B cell (primary cell): Measurements from ENCODE around the gene FAM3B. TPM values are rescaled to one million over a fixed set of nuclear protein-coding genes. Genes with fewer than 3 reads are reported as not detected.

Source experiments
- ATAC-seq: fragments of 200-7000 bp; cut with Tn5 transposase; one replicate; pipeline ENCODE4 v1.10.0; 2021; ENCODE audit warnings: low read depth, mild to moderate bottlenecking, moderate number of reproducible peaks, moderate library complexity
- CTCF ChIA-PET: fragments of 350-600 bp; sonication (Branson Sonifier 250); formaldehyde crosslinking; loops from one replicate; lab custom pipeline; 2021; ENCODE audit warnings: antibody characterized with exemption, inconsistent platforms; lab: Charles Lee
- POLR2A ChIA-PET: fragments of 350-600 bp; sonication (Branson Sonifier 250); formaldehyde crosslinking; loops from one replicate; lab custom pipeline; 2021; ENCODE audit warnings: antibody characterized with exemption; lab: Charles Lee
- DNase-seq: peaks from one replicate; pipeline ENCODE4 v3.0.0; 2013
- H2AFZ ChIP-seq: 2 replicates; pipeline ENCODE4 v1.6.1; 2012; ENCODE audit warnings: mild to moderate bottlenecking, low read depth, low read length; ENCODE audit not compliant: insufficient read depth, poor library complexity, severe bottlenecking
- H3K27ac ChIP-seq, 2 donors: 1 replicate in 1 of 2; 2 replicates in 1 of 2; pipeline ENCODE4 v1.5.1; 2012 to 2013; ENCODE audit warnings: low read length in 2 of 2, mild to moderate bottlenecking in 2 of 2, moderate library complexity in 1 of 2
- H3K27me3 ChIP-seq, 4 experiments: fragments of 200-600 bp in 1 of 4; sonication (generic) in 1 of 4; replicated peaks in 1 of 4; 1 replicate in 2 of 4; 2 replicates in 2 of 4; pipeline versions ENCODE4 v1.6.1 to v1.7.0; 2013 to 2016; ENCODE audit warnings: low read length in 3 of 4, mild to moderate bottlenecking in 2 of 4, mixed read lengths in 1 of 4, moderate library complexity in 1 of 4; ENCODE audit not compliant: insufficient read depth in 4 of 4, control insufficient read depth in 3 of 4; ENCODE audit errors: control extremely low read depth in 1 of 4
- H3K36me3 ChIP-seq, 2 experiments: replicated peaks in 1 of 2; 1 replicate in 1 of 2; 2 replicates in 1 of 2; pipeline versions ENCODE4 v1.6.1 to v1.7.1; 2013; ENCODE audit warnings: low read length in 1 of 2; ENCODE audit not compliant: insufficient read depth in 2 of 2, control insufficient read depth in 1 of 2; ENCODE audit errors: control extremely low read depth in 1 of 2, extremely low read depth in 1 of 2
- H3K4me1 ChIP-seq, 2 donors: fragments of 200-600 bp in 1 of 2; sonication (generic) in 1 of 2; 1 replicate in 1 of 2; 2 replicates in 1 of 2; pipeline versions ENCODE4 v1.5.1 to v1.6.1; 2013 to 2017; ENCODE audit warnings: low read length in 2 of 2; ENCODE audit not compliant: control insufficient read depth in 2 of 2, insufficient read depth in 2 of 2
- H3K4me2 ChIP-seq: replicated peaks from 2 replicates; pipeline ENCODE3; 2012; ENCODE audit warnings: mild to moderate bottlenecking, low read depth, low read length; ENCODE audit not compliant: poor library complexity, severe bottlenecking
- H3K4me3 ChIP-seq, 5 experiments: fragments of 200-600 bp in 1 of 5; sonication (generic) in 1 of 5; 1 replicate in 3 of 5; 2 replicates in 2 of 5; pipeline versions ENCODE4 v1.5.1 to v1.7.0; 2011 to 2016; ENCODE audit warnings: low read length in 4 of 5, mild to moderate bottlenecking in 4 of 5, low read depth in 2 of 5, control low read depth in 1 of 5, moderate library complexity in 1 of 5; ENCODE audit not compliant: insufficient read depth in 1 of 5; ENCODE audit errors: control extremely low read depth in 1 of 5, extremely low read depth in 1 of 5
- H3K79me2 ChIP-seq: fragments of 200-600 bp; sonication (generic); one replicate; pipeline ENCODE4 v1.6.0; 2016; ENCODE audit warnings: low read length; ENCODE audit not compliant: control insufficient read depth, insufficient read depth
- H3K9ac ChIP-seq: fragments of 200-600 bp; sonication (generic); 2 replicates; pipeline ENCODE4 v1.6.1; 2017; ENCODE audit warnings: mild to moderate bottlenecking, low read length, moderate library complexity
- H3K9me3 ChIP-seq, 3 donors: one replicate each; pipeline versions ENCODE4 v1.6.1 to v1.7.1; 2013; ENCODE audit warnings: low read length in 2 of 3; ENCODE audit not compliant: control insufficient read depth in 2 of 3, insufficient read depth in 1 of 3; ENCODE audit errors: control extremely low read depth in 1 of 3
- H4K20me1 ChIP-seq: 2 replicates; pipeline ENCODE4 v1.6.0; 2012; ENCODE audit warnings: mild to moderate bottlenecking, low read length; ENCODE audit not compliant: insufficient read depth, control insufficient read depth, poor library complexity, severe bottlenecking
- H3K27ac Mint-ChIP-seq: one replicate; pipeline ENCODE4 v1.8.0; 2021; ENCODE audit warnings: mixed read lengths
- H3K27me3 Mint-ChIP-seq: one replicate; pipeline ENCODE4 v1.8.0; 2021; ENCODE audit warnings: mixed read lengths
- H3K4me1 Mint-ChIP-seq: one replicate; pipeline ENCODE4 v1.8.0; 2021; ENCODE audit warnings: mixed read lengths
- H3K4me3 Mint-ChIP-seq: one replicate; pipeline ENCODE4 v1.8.0; 2021; ENCODE audit warnings: mixed read lengths
- H3K9me3 Mint-ChIP-seq: one replicate; pipeline ENCODE4 v1.8.0; 2022; ENCODE audit warnings: mixed read lengths; ENCODE audit not compliant: insufficient read depth
- EZH2 ChIP-seq: IDR thresholded peaks from 2 replicates; pipeline ENCODE4 v1.6.1; 2012; ENCODE audit warnings: borderline replicate concordance, low read depth, mild to moderate bottlenecking, moderate library complexity, low read length; ENCODE audit not compliant: insufficient read depth, poor library complexity, severe bottlenecking
- WGBS: methylation state at CpG from one replicate; pipeline ENCODE4 v1.1.5; 2013; ENCODE audit warnings: missing lambda C conversion rate; ENCODE audit not compliant: insufficient coverage; 5-methylcytosine and 5-hydroxymethylcytosine counted together
- intact Hi-C: fragments of 100-400 bp; cut with micrococcal nuclease; formaldehyde crosslinking; loops from one replicate; pipeline ENCODE4 v1.10.0; 2022
- polyA plus RNA-seq: library from polyadenylated mRNA; depleted of rRNA; stranded (reverse); fragments of >200 nt; gene quantifications from 2 replicates; pipeline ENCODE4 v1.2.3, GENCODE V29; 2012
- total RNA-seq, 2 donors: library from RNA; stranded (reverse); fragments of 120-200 nt in 1 of 2; gene quantifications; 1 replicate in 1 of 2; 2 replicates in 1 of 2; pipeline versions ENCODE4 v1.2.3 to v1.2.4, GENCODE V29; 2013 to 2022
- TF ChIP-seq, protein P1 (sequence below): fragments of 200-600 bp; IDR thresholded peaks from one replicate; pipeline ENCODE4 v1.8.0; 2022; ENCODE audit warnings: antibody characterized with exemption, mild to moderate bottlenecking

Gene FAM3B
- total and polyA plus RNA-seq, 2 donors (not counting 1 experiment from before 2014, with no cell fraction given), result 0.09 TPM; not detected in 1

GRCh38 chr21:41369920-41370839 lies 53.6 kb downstream of the FAM3B start:
- ATAC-seq (no peak), DNase-seq (peak; percentile 50)
- peaks cover 0 to 11% of the 10 kb centered on the region in 2 experiments for H3K36me3 ChIP-seq
- H3K79me2 ChIP-seq, result peaks cover 71% of the 10 kb centered on the region
- POLR2A ChIA-PET, result interaction anchor here (0.7 to 2.7 kb wide), 4 partner anchors 49 to 61 kb away, joined by 3 to 17 read pairs (median 5); partner anchors contain the start of gene MX1
- peak overlapping the region; percentile 72 for H2AFZ ChIP-seq
- peaks cover 70% of the 10 kb centered on the region for H3K4me1 Mint-ChIP-seq
- H4K20me1 ChIP-seq, result peaks cover 11% of the 10 kb centered on the region
- 71% methylated on average over 24 of the region's 30 CpGs for WGBS
- H3K4me1 ChIP-seq, result peaks cover 58 to 62% of the 10 kb centered on the region in 2 donors
- H3K27me3 ChIP-seq, result no peaks in the 10 kb centered on the region
- peak overlapping the region; percentile 22 to 81 (median 52) for H3K4me3 ChIP-seq
- H3K27me3 Mint-ChIP-seq, result no peaks in the 10 kb centered on the region
- peak overlapping the region; percentile 80 for H3K4me2 ChIP-seq
- H3K9ac ChIP-seq, result peak overlapping the region; percentile 71
- peak overlapping the region; percentile 87 for H3K27ac Mint-ChIP-seq
- peak overlapping the region; percentile 69 to 83 for H3K27ac ChIP-seq
- H3K4me3 Mint-ChIP-seq, result peak overlapping the region; percentile 74
- intact Hi-C loops, result loop anchor here (1.0 to 10.0 kb wide), 7 partner anchors 9 to 865 kb away; partner anchors contain the start of gene MX1
- H3K9me3 ChIP-seq, result no peaks in the 10 kb centered on the region
- TF ChIP-seq EZH2, result no peak
- TF ChIP-seq, protein P1, sequence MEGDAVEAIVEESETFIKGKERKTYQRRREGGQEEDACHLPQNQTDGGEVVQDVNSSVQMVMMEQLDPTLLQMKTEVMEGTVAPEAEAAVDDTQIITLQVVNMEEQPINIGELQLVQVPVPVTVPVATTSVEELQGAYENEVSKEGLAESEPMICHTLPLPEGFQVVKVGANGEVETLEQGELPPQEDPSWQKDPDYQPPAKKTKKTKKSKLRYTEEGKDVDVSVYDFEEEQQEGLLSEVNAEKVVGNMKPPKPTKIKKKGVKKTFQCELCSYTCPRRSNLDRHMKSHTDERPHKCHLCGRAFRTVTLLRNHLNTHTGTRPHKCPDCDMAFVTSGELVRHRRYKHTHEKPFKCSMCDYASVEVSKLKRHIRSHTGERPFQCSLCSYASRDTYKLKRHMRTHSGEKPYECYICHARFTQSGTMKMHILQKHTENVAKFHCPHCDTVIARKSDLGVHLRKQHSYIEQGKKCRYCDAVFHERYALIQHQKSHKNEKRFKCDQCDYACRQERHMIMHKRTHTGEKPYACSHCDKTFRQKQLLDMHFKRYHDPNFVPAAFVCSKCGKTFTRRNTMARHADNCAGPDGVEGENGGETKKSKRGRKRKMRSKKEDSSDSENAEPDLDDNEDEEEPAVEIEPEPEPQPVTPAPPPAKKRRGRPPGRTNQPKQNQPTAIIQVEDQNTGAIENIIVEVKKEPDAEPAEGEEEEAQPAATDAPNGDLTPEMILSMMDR, result no peak
- H3K9me3 Mint-ChIP-seq, result no peaks in the 10 kb centered on the region
- CTCF ChIA-PET, result interaction anchor here (1.2 to 4.1 kb wide), 7 partner anchors 11 to 90 kb away, joined by 3 to 46 read pairs (median 7); partner anchors contain the start of gene MX1
